Measurements from ENCODE around the gene TEX47. TPM values are rescaled to one million over a fixed set of nuclear protein-coding genes. Genes with fewer than 3 reads are reported as not detected.
A peak's percentile ranks its signal among the peaks of the same experiment; 100 is the strongest.

The TEX47 gene
- total RNA-seq, 1 donor from 2014 or later = not detected

DNA sequence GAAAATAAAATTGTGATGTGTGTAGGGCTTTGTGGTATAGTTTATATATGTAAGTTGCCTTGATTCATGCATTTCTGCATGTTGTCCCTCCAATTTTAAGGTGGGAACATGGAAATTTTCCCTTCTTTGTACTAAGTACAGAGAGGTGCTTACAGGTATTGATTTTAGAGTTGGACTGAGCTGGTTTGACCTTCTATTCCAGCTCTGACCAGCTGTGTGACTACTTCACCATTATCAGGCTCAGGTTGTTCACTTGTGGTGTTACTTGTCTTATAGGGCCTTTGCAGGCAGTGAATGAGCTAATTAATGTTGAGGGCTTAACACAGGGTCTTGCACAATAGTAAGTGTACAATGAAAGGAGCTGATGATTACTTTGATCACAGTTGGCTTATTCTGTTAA lies 19.7 kb downstream of the TEX47 start:
- H3K4me2 ChIP-seq = no peak overlapping the region
- TF ChIP-seq EZH2 (IDR thresholded peaks at IDR 0.05) = no peak
- no peak for TF ChIP-seq EZH2phosphoT487 (IDR thresholded peaks at IDR 0.05)
- TF ChIP-seq, protein P1, sequence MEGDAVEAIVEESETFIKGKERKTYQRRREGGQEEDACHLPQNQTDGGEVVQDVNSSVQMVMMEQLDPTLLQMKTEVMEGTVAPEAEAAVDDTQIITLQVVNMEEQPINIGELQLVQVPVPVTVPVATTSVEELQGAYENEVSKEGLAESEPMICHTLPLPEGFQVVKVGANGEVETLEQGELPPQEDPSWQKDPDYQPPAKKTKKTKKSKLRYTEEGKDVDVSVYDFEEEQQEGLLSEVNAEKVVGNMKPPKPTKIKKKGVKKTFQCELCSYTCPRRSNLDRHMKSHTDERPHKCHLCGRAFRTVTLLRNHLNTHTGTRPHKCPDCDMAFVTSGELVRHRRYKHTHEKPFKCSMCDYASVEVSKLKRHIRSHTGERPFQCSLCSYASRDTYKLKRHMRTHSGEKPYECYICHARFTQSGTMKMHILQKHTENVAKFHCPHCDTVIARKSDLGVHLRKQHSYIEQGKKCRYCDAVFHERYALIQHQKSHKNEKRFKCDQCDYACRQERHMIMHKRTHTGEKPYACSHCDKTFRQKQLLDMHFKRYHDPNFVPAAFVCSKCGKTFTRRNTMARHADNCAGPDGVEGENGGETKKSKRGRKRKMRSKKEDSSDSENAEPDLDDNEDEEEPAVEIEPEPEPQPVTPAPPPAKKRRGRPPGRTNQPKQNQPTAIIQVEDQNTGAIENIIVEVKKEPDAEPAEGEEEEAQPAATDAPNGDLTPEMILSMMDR (IDR thresholded peaks at IDR 0.05) = no peak
- peaks cover 2% of the 10 kb centered on the region for H3K27me3 Mint-ChIP-seq (ENCODE audit: insufficient read depth, low read depth)
- H2AFZ ChIP-seq (replicated peaks) = no peak overlapping the region
- no peaks in the 10 kb centered on the region for H3K27me3 ChIP-seq
- no peaks in the 10 kb centered on the region for H3K79me2 ChIP-seq (ENCODE audit: low read depth)
- H3K36me3 Mint-ChIP-seq = no peaks in the 10 kb centered on the region
- DNase-seq (ENCODE audit: low spot score) = peak; percentile 25
- H3K4me1 ChIP-seq = peaks cover 6% of the 10 kb centered on the region
- no peak overlapping the region for H3K4me3 ChIP-seq
- no peak overlapping the region for H3K4me3 Mint-ChIP-seq
- no peaks in the 10 kb centered on the region for H3K9me3 Mint-ChIP-seq
- H3K27ac Mint-ChIP-seq = no peak overlapping the region
- H3K27ac ChIP-seq = no peak overlapping the region
- H4K20me1 ChIP-seq (ENCODE audit: low read depth) = no peaks in the 10 kb centered on the region
- no peaks in the 10 kb centered on the region for H3K4me1 Mint-ChIP-seq
- H3K36me3 ChIP-seq = no peaks in the 10 kb centered on the region
- no peak overlapping the region for H3K9ac ChIP-seq
- no peaks in the 10 kb centered on the region for H3K9me3 ChIP-seq (ENCODE audit: low read depth)
- no peaks in the 10 kb centered on the region for H3F3A ChIP-seq (ENCODE audit: low read depth)

DNA sequence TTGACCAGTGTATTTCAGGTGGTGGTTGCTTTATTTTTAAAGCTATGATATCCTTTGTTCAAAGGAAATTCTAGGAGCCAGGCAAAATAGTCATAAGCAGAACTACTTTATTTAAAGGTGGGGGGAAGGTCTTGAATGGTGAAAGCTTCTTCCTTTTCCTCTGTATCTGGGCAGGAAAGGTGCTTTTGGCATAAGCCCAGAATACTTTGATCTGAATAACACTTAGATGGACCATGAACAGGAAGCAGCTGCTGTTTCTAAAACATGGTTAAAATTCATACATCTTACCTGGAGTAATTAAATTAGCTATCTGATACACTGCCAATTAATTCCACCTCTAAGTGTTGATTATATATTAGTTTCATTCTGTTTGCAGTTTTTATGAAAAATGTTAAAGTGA lies 22.8 kb downstream of the TEX47 start:
- no peak overlapping the region for H3K4me3 Mint-ChIP-seq
- Histone ChIP-seq H3F3A (ENCODE audit: low read depth) (no peaks in the 10 kb centered on the region), H3K4me1 (peaks cover 6% of the 10 kb centered on the region), H3K9me3 (ENCODE audit: low read depth) (no peaks in the 10 kb centered on the region), H3K36me3 (no peaks in the 10 kb centered on the region), H3K27ac (no peak overlapping the region), H2AFZ (replicated peaks) (no peak overlapping the region), H3K27me3 (no peaks in the 10 kb centered on the region), H3K9ac (no peak overlapping the region), H3K4me3 (no peak overlapping the region), H4K20me1 (ENCODE audit: low read depth) (no peaks in the 10 kb centered on the region), H3K4me2 (no peak overlapping the region), H3K79me2 (ENCODE audit: low read depth) (no peaks in the 10 kb centered on the region)
- TF ChIP-seq, protein P1 (IDR thresholded peaks at IDR 0.05) = no peak
- TF ChIP-seq EZH2phosphoT487 (IDR thresholded peaks at IDR 0.05) (no peak), EZH2 (IDR thresholded peaks at IDR 0.05) (no peak)
- H3K36me3 Mint-ChIP-seq = no peaks in the 10 kb centered on the region
- no peaks in the 10 kb centered on the region for H3K9me3 Mint-ChIP-seq
- DNase-seq (ENCODE audit: low spot score) = no peak
- peaks cover 2% of the 10 kb centered on the region for H3K27me3 Mint-ChIP-seq (ENCODE audit: insufficient read depth, low read depth)
- no peaks in the 10 kb centered on the region for H3K4me1 Mint-ChIP-seq
- no peak overlapping the region for H3K27ac Mint-ChIP-seq

DNA sequence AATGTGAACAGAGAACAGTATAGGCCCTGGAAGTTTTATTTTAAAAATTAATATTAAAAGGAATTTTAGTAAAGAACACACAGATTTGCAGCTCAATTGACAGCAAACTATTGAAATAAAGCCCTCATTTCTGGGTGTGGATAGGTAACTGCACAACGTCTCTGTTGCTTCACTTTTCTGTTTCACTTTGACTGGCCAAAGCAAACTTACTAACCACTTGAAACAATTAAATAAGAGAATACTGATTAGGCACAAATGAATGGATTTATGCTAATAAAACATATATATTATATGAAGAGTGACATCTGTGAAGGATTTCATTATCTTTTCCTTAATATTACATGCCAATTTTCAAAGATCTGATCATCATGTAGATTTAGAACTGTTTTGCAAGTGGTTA lies 24.1 kb downstream of the TEX47 start:
- Mint-ChIP-seq H3K27ac (no peak overlapping the region), H3K9me3 (no peaks in the 10 kb centered on the region), H3K27me3 (ENCODE audit: insufficient read depth, low read depth) (peaks cover 2% of the 10 kb centered on the region), H3K36me3 (no peaks in the 10 kb centered on the region), H3K4me3 (no peak overlapping the region), H3K4me1 (no peaks in the 10 kb centered on the region)
- H3K4me2 ChIP-seq = no peak overlapping the region
- no peaks in the 10 kb centered on the region for H3F3A ChIP-seq (ENCODE audit: low read depth)
- H3K4me3 ChIP-seq = no peak overlapping the region
- no peaks in the 10 kb centered on the region for H3K27me3 ChIP-seq
- no peak overlapping the region for H2AFZ ChIP-seq (replicated peaks)
- H3K9me3 ChIP-seq (ENCODE audit: low read depth) = no peaks in the 10 kb centered on the region
- H3K4me1 ChIP-seq = peaks cover 6% of the 10 kb centered on the region
- TF ChIP-seq, protein P1 (IDR thresholded peaks at IDR 0.05) = no peak
- TF ChIP-seq EZH2 (IDR thresholded peaks at IDR 0.05) (no peak), EZH2phosphoT487 (IDR thresholded peaks at IDR 0.05) (no peak)
- H3K9ac ChIP-seq = no peak overlapping the region
- no peaks in the 10 kb centered on the region for H4K20me1 ChIP-seq (ENCODE audit: low read depth)
- no peak for DNase-seq (ENCODE audit: low spot score)
- no peak overlapping the region for H3K27ac ChIP-seq
- no peaks in the 10 kb centered on the region for H3K79me2 ChIP-seq (ENCODE audit: low read depth)
- no peaks in the 10 kb centered on the region for H3K36me3 ChIP-seq

Measured in neural progenitor cell (in vitro differentiated cells).